ENCODE measurements around the gene PSMC3. TPM values are rescaled to one million over a fixed set of nuclear protein-coding genes. Genes with fewer than 3 reads are reported as not detected.

The PSMC3 gene
- total RNA-seq (ENCODE audit: low replicate concordance), result 52.3 and 128 TPM in 2 replicates

- TF ChIP-seq, protein P1, sequence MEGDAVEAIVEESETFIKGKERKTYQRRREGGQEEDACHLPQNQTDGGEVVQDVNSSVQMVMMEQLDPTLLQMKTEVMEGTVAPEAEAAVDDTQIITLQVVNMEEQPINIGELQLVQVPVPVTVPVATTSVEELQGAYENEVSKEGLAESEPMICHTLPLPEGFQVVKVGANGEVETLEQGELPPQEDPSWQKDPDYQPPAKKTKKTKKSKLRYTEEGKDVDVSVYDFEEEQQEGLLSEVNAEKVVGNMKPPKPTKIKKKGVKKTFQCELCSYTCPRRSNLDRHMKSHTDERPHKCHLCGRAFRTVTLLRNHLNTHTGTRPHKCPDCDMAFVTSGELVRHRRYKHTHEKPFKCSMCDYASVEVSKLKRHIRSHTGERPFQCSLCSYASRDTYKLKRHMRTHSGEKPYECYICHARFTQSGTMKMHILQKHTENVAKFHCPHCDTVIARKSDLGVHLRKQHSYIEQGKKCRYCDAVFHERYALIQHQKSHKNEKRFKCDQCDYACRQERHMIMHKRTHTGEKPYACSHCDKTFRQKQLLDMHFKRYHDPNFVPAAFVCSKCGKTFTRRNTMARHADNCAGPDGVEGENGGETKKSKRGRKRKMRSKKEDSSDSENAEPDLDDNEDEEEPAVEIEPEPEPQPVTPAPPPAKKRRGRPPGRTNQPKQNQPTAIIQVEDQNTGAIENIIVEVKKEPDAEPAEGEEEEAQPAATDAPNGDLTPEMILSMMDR (IDR thresholded peaks at IDR 0.05; ENCODE audit: insufficient read depth, low read length), result no peak
- peak within 1 kb of the TSS; percentile 97 for H3K4me3 ChIP-seq (ENCODE audit: low read depth, low read length)
- DNase-seq (ENCODE audit: low read depth), result peak; percentile 95
Measured at GRCh38 chr11:47426062-47426956, at the start of gene PSMC3. Gene PSMC3 (minus strand): TSS chr11:47426439. CDS start chr11:47426279, 160 bp downstream.

DNA sequence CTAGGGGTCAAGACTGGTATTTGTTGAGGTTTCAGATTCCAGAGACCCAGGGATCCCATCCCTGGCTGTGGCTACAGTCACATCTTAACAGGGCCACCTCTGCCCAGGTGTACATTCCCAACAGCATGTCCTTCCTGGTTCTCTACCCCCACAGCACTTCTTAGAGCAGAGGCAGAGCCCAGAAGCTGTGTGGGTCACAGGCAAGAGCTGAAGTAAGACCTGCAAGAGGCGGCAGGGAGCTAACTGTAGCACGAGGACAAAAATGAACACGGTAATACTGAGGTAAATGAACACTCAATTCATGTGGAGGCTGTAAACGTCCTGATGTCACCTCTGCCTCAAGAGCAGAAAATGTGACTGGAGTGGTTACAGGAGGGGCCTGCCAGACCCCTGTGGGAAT, 44.4 kb upstream of the PSMC3 start:
- TF ChIP-seq, protein P1 (IDR thresholded peaks at IDR 0.05; ENCODE audit: insufficient read depth, low read length), result no peak
- no peak overlapping the region for H3K4me3 ChIP-seq (ENCODE audit: low read depth, low read length)
- DNase-seq (ENCODE audit: low read depth), result no peak

- H3K4me3 ChIP-seq (ENCODE audit: low read depth, low read length), result no peak overlapping the region
- DNase-seq (ENCODE audit: low read depth), result peak; percentile 43
- TF ChIP-seq, protein P1 (IDR thresholded peaks at IDR 0.05; ENCODE audit: insufficient read depth, low read length), result no peak
Measured at GRCh38 chr11:47469361-47470179, 43.3 kb upstream of the PSMC3 start.

DNA sequence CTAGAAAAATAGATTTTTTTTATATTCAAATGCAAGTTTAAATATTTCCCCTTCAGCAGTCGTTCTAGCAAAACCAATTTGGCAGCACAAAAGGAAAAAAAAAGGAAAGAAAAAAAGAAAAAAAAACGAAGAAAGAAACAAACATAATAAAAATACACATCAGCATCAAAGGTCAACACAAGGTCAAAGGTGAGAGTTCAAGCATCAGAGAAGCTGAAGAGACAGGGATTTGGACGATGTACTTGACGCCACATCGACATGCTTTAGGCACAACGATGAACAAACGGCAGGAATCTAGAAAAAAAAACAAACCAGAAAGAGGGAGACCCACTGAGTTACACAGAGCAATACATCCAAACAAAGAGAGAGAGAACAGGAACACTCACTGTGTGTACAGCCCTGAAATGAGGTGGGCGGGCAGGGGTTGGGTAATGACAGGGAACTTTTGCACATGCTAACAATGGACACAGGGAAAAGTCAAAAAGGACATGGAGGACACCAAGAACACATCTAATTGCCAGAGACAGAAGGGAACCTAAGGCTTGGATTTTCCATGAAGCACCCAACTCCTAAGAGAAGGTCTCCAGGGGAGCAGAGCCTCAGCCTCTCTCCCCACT, 42.5 kb upstream of the PSMC3 start:
- TF ChIP-seq, protein P1 (IDR thresholded peaks at IDR 0.05; ENCODE audit: insufficient read depth, low read length), result no peak
- no peak overlapping the region for H3K4me3 ChIP-seq (ENCODE audit: low read depth, low read length)
- DNase-seq (ENCODE audit: low read depth), result no peak

DNA sequence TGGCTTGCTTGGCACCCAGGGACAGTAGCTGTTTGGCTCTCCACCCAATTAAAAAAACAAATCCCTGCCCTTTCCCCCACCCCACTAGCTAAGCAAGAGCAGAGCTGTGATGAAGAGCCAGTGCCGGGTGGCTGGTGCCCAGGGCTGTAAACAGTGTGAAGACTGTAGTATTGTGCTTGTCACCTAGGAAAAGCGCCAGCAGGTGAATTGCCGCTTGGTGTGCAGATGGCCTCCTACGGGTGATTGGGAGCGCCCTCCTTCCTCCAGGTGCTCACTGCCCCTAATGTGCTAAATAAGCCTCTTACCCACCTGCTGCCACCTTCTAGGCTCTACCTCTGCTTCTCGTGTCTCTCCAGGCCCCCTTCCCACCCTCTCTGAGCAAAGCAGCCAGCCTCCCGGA, 41.1 kb upstream of the PSMC3 start:
- TF ChIP-seq, protein P1 (IDR thresholded peaks at IDR 0.05; ENCODE audit: insufficient read depth, low read length), result no peak
- no peak for DNase-seq (ENCODE audit: low read depth)
- no peak overlapping the region for H3K4me3 ChIP-seq (ENCODE audit: low read depth, low read length)

DNA sequence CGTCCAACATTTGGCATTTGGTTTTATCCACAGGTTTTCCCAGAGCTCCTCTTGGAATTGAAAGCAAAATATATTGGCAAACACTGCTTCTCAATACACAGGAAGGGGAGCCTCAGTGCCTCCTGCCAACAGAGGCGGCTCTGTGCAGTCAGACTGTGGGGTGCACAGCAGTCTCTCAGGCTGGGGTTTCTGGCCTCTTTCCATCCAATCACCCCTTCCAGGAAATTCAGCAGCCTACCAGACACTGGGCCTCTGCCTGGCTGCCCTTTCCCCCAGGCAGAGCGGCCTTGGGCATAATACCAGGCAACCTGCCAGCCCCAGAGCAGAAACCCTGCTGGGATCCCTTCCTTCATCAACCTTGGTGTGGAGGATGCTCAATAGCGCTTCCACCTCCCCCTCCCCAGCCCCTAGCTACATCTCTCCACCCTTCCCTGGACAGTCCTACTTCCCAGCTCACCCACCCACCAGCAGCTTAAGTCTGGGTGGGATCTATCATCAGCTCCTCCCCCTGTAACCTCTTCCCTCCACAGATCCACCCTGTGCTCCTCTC, 40.5 kb upstream of the PSMC3 start:
- peak overlapping the region; percentile 37 for H3K4me3 ChIP-seq (ENCODE audit: low read depth, low read length)
- DNase-seq (ENCODE audit: low read depth), result peak; percentile 65
- TF ChIP-seq, protein P1 (IDR thresholded peaks at IDR 0.05; ENCODE audit: insufficient read depth, low read length), result no peak

All from fibroblast of the aortic adventitia (primary cell).